Loucy (cell line): Measurements from ENCODE around the gene ATAD2B.

Source experiments
- H2AFZ ChIP-seq: fragments of 200-600 bp; sonication (generic); 2 replicates; pipeline ENCODE4 v1.6.0; 2016; ENCODE audit warnings: antibody characterized with exemption, mild to moderate bottlenecking, low read length, moderate library complexity
- H3F3A ChIP-seq: fragments of 200-600 bp; 2 replicates; pipeline ENCODE4 v1.6.0; 2016; ENCODE audit warnings: antibody characterized with exemption, low read depth, mild to moderate bottlenecking
- H3K27me3 ChIP-seq: fragments of 200-600 bp; sonication (generic); 2 replicates; pipeline ENCODE4 v1.6.1; 2014; ENCODE audit warnings: low read length, mild to moderate bottlenecking; ENCODE audit not compliant: insufficient read depth, poor library complexity, severe bottlenecking
- H3K36me3 ChIP-seq: fragments of 200-600 bp; sonication (generic); 2 replicates; pipeline ENCODE4 v1.6.1; 2016; ENCODE audit warnings: low read length; ENCODE audit not compliant: insufficient read depth
- H3K4me1 ChIP-seq: fragments of 200-600 bp; sonication (generic); 2 replicates; pipeline ENCODE4 v1.5.1; 2014; ENCODE audit warnings: low read length, mild to moderate bottlenecking; ENCODE audit not compliant: insufficient read depth, poor library complexity, severe bottlenecking
- H3K4me2 ChIP-seq: fragments of 200-600 bp; sonication (generic); 2 replicates; pipeline ENCODE4 v1.6.0; 2014; ENCODE audit warnings: antibody characterized with exemption, low read length, low read depth, mild to moderate bottlenecking; ENCODE audit not compliant: poor library complexity, severe bottlenecking
- H3K4me3 ChIP-seq: fragments of 200-600 bp; sonication (generic); 2 replicates; pipeline ENCODE4 v1.5.1; 2014; ENCODE audit warnings: low read length, mild to moderate bottlenecking, mixed read lengths; ENCODE audit not compliant: poor library complexity, severe bottlenecking
- H3K79me2 ChIP-seq: fragments of 200-600 bp; sonication (generic); 2 replicates; pipeline ENCODE4 v1.6.1; 2014; ENCODE audit warnings: low read length; ENCODE audit not compliant: insufficient read depth
- H3K9ac ChIP-seq: fragments of 200-600 bp; sonication (generic); 2 replicates; pipeline ENCODE4 v1.6.0; 2014; ENCODE audit warnings: mild to moderate bottlenecking, low read depth, low read length, moderate library complexity; ENCODE audit not compliant: poor library complexity, severe bottlenecking
- H3K9me2 ChIP-seq: fragments of 200-600 bp; sonication (generic); replicated peaks from 2 replicates; pipeline ENCODE4 v1.6.1; 2016; ENCODE audit warnings: low read depth, low read length, mixed read lengths
- H3K9me3 ChIP-seq: fragments of 200-600 bp; sonication (generic); 2 replicates; pipeline ENCODE4 v1.6.1; 2014; ENCODE audit warnings: mild to moderate bottlenecking, antibody characterized with exemption, low read length, low read depth; ENCODE audit not compliant: insufficient read depth
- H4K20me1 ChIP-seq: fragments of 200-600 bp; sonication (generic); 2 replicates; pipeline ENCODE4 v1.6.0; 2014; ENCODE audit warnings: antibody characterized with exemption, low read length, mild to moderate bottlenecking; ENCODE audit not compliant: insufficient read depth, poor library complexity, severe bottlenecking
- CTCF ChIP-seq: fragments of 200-600 bp; sonication (generic); conservative IDR thresholded peaks from 2 replicates; pipeline ENCODE4 v1.5.1; 2014; ENCODE audit warnings: mild to moderate bottlenecking, antibody characterized with exemption, low read length
- EZH2phosphoT487 ChIP-seq: fragments of 200-600 bp; IDR thresholded peaks from 2 replicates; pipeline ENCODE4 v1.6.1; 2018; ENCODE audit warnings: antibody characterized with exemption, mild to moderate bottlenecking, moderate library complexity, borderline replicate concordance

The ATAD2B gene

GRCh38 chr2:23867449-23867848, 59.5 kb downstream of the ATAD2B start:
- Histone ChIP-seq H3K4me3 (no peak overlapping the region), H3K4me1 (no peaks in the 10 kb centered on the region), H3K79me2 (no peaks in the 10 kb centered on the region), H2AFZ (no peak overlapping the region), H4K20me1 (no peaks in the 10 kb centered on the region), H3K9me2 (no peaks in the 10 kb centered on the region), H3K9ac (no peak overlapping the region), H3K27me3 (no peaks in the 10 kb centered on the region), H3K9me3 (no peaks in the 10 kb centered on the region), H3K36me3 (peaks cover 69% of the 10 kb centered on the region), H3K4me2 (no peak overlapping the region), H3F3A (no peaks in the 10 kb centered on the region)
- TF ChIP-seq CTCF (no peak), EZH2phosphoT487 (no peak)

- no peak overlapping the region for H3K4me2 ChIP-seq
- no peaks in the 10 kb centered on the region for H3K9me2 ChIP-seq
- H3K79me2 ChIP-seq, result no peaks in the 10 kb centered on the region
- H3K27me3 ChIP-seq, result no peaks in the 10 kb centered on the region
- H3K4me3 ChIP-seq, result no peak overlapping the region
- no peaks in the 10 kb centered on the region for H3K9me3 ChIP-seq
- H3K36me3 ChIP-seq, result peaks cover 68% of the 10 kb centered on the region
- H4K20me1 ChIP-seq, result no peaks in the 10 kb centered on the region
- no peak overlapping the region for H3K9ac ChIP-seq
- H3K4me1 ChIP-seq, result no peaks in the 10 kb centered on the region
- no peak overlapping the region for H2AFZ ChIP-seq
- H3F3A ChIP-seq, result no peaks in the 10 kb centered on the region
- TF ChIP-seq CTCF (no peak), EZH2phosphoT487 (no peak)
Observed at GRCh38 chr2:23862716-23863426, 64.1 kb downstream of the ATAD2B start.

- H2AFZ ChIP-seq, result no peak overlapping the region
- H3K9me3 ChIP-seq, result no peaks in the 10 kb centered on the region
- no peaks in the 10 kb centered on the region for H3K9me2 ChIP-seq
- no peaks in the 10 kb centered on the region for H3F3A ChIP-seq
- H3K4me3 ChIP-seq, result no peak overlapping the region
- H3K36me3 ChIP-seq, result peaks cover 61% of the 10 kb centered on the region
- H3K27me3 ChIP-seq, result no peaks in the 10 kb centered on the region
- H4K20me1 ChIP-seq, result no peaks in the 10 kb centered on the region
- TF ChIP-seq EZH2phosphoT487 (no peak), CTCF (no peak)
- no peak overlapping the region for H3K4me2 ChIP-seq
- no peaks in the 10 kb centered on the region for H3K4me1 ChIP-seq
- no peaks in the 10 kb centered on the region for H3K79me2 ChIP-seq
- H3K9ac ChIP-seq, result no peak overlapping the region
Observed at GRCh38 chr2:23861952-23862351, 65.0 kb downstream of the ATAD2B start.
